GM18873 (cell line): ENCODE results near the gene CARD19.
"Not testable (repeated sequence)": the region's sequence is repeated elsewhere in the genome, so short reads cannot be mapped to it uniquely, and the experiment has no call there.

Experiments used
- ATAC-seq: cut with Tn5 transposase; IDR thresholded peaks from one replicate; pipeline ENCODE4 v1.9.1; 2021; ENCODE audit warnings: mild to moderate bottlenecking, moderate library complexity, moderate number of reproducible peaks; ENCODE audit not compliant: unreplicated experiment, low FRiP score

CARD19 gene

DNA sequence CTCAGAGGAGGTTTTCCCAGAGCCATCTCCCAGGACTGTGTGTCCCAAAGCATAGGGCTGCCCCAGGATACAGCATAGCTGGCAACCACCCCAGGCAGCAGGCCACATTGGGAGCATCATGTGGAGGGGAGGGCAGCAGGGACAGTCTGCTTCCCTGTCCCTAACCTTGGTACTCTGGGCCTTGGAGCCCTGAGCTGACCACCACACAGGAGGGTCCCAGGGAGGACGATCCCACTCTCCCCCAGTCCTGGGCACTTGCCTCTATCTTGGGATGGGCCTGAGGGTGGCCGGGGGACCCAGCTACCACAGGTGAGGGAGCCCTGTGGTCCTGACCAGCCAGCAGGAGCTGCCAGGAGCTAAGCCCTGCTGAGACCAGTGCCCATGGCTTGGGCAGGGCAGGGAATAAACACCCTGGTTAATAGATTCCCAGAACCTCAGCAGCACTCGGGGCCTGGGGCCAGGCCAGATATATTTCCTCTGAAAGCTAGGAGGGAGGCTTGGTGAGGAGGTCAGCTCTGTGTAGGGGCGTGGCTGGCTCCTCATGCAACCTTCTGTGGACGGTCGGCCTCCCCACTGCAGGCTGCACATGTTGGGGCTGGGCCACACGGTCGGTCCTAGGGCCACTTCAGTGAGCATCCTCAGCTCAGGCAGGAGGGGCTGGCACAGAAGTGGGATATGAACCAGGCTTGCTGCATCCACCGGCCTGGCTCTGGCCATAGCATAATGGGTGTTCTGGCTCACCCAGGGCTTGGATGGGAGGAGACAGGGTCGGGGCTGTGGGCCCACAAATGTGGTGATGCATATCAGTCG lies 33.9 kb downstream of the CARD19 start:
- ATAC-seq: no peak

- ATAC-seq: no peak
These were observed 35.0 kb downstream of the CARD19 start for GRCh38 chr9:93130861-93131481.

- no peak for ATAC-seq
These were observed 35.7 kb downstream of the CARD19 start for GRCh38 chr9:93131599-93132286.

GRCh38 chr9:93132287-93132927 lies 36.4 kb downstream of the CARD19 start:
- no peak for ATAC-seq

GRCh38 chr9:93132946-93133680 lies 37.1 kb downstream of the CARD19 start:
- no peak for ATAC-seq

DNA sequence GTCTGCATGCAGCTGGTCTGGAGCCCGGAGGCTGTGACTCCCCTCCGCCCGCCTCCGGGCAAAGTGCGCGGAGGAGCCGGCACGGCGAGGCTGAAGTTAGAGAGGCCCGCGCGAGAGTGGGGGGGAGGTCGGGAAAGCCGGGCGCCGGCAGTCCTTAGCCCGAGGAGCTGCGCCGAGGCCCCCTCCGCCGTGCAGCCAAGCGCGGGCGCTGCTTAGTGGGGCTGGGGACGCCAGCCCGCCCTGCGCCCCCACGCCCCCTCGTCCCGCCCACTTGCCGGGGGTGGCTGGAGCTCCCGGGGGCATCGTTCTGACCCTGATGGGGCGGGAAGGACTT lies 37.6 kb downstream of the CARD19 start:
- peak; percentile 36 for ATAC-seq

DNA sequence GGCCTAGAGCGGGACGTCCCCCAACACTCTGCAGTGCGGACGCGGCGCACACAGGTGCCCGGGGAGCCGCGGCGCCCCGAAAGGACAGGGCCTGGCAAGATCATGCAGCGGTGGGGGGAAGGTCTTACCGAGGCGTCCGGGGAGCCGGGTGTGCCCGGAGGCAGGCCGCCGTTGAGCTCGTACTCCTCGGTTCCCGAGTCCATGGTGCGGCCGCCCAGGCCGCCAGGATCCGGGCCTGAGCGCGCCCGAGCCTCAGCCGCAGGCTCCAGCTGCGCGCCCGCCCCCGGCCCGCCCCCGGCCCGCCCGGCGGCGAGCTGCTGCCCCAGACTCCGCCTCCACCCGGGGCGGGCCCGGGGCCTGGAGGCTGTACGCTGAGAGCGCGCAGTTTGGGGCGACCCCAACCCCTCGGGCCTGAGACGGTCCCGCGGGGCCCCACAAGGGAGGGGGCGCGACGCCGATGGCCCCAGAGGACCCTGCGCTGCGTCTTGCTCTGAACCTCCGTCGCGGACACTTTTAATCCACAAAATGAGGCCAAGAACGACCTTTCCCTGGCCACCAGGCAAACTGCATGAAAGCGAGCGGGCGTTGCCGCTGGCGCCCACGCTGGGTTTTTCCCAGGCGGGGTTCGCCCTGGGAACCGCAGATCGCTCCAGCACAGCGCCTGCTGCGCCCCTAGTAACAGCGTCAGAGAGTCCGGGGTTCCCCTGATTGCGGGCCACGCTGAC lies 38.2 kb downstream of the CARD19 start, which contains the start of gene NINJ1:
TSS of gene NINJ1 (minus strand) at position 237 of the 725 bp plus-strand sequence. CDS start at position 203, 34 bp downstream.
- ATAC-seq: peak; percentile 55

DNA sequence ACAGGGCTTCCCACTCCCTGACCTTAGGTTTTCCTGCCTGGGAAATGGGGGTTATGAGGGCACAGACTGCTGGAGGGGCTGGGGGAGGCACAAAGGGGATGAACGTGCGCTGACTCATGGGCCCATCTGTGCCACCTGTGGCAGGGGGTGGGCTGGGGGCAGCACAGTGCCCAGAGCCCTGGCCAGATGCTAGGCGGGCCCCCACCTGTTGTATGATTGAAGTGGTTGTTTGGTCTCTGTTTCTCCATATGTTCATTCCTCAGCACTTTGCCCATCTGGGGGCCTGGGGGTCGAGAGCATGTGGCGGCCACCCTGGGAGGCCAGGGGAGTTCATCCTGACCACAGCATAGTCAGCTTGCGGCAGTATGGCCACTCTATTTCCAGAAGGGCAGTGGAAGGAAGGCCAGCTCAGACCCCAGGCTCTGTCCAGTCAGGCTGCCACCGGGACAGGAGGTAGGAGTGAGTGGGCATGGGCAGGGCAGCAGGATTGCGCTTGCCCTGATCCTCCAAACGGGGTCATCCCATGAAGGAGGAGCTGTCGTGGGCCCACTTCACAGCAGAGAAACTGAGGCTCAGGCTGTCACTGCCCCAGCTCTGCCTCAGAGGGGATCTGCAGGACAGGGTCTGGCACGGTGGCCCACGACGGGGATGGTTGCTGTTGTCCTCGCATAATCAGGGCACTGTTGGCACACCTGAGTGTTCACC lies 38.9 kb downstream of the CARD19 start:
- ATAC-seq: no peak

GRCh38 chr9:93136011-93136440 lies 40.0 kb downstream of the CARD19 start:
- no peak for ATAC-seq

- ATAC-seq: no peak
These were observed 41.3 kb downstream of the CARD19 start for GRCh38 chr9:93137362-93137761.

GRCh38 chr9:93138171-93138764 lies 42.3 kb downstream of the CARD19 start:
- ATAC-seq: no peak

DNA sequence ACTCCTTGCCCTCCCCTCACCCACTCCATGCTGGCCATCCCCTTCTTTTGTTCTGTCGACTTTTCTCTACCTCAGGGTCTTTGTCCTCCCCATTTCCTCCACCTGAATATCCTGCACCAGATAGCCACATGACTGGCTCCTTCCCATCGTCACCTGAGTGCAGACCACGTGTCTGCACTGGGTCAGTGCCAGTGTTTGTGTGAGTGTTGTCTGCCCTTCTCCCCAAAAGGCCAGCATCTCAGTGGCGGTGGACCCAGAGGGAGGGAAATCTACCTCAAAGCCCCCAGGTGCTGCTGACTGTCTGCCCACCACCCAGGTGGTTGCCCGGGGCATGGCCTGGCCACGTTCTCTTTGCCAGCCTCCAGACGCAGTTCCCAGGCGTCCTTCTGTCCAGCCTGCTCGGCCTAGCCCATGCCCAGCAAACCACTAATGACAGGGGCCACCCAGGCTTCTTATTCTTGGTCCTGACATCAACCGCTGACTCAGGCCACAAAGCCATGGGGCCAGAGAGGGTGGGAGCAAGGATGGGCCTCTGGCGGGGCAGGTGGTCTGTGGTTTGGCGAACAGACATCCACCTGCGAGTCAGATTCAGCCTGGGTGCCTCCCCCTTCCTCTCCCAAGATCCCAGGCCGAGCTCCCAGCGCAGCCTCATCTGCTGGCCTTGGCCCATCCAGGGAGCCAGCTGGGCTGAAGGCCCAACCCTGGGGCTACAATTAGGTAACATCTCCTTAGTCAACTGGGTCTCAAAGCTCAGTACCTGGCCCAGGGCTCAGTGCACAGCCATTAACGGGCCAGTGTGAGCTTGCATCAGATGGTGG lies 43.6 kb downstream of the CARD19 start:
- ATAC-seq: no peak

DNA sequence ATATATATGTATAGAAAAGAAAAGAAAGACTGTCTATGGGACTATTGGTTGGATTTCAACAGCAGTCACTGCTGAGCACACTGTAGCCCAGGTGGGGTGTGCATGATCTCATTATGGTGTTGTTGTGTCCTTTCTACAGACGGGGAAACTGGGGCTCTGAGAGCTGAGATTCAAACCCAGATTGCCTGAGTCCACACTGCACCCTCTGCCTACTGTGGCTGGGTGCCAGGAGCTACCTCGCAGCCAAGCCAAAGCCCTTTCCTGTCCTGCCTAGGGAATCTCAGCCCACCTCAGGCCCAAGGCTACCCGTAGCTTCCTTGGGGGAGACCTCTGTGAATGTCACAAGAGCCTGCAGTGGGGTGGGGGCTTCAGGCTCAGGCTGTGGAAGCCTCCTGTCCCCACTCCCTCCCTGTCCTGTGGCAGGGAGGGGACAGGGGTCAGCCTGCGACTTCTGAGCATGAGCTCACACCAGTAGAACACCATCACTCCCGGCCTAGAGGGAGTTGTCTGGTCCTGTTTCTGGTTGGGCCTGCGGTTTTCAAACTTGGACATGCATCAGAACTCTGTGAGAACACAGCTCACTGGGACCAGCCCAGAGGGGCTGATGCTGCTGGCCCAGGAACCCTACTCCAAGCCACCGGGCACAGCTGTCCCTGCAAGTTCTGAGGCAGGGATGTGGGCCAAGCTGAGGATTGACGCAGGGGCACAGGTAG lies 45.9 kb downstream of the CARD19 start:
- no peak for ATAC-seq

- no peak for ATAC-seq
These were observed 48.0 kb downstream of the CARD19 start for GRCh38 chr9:93143830-93144530.

DNA sequence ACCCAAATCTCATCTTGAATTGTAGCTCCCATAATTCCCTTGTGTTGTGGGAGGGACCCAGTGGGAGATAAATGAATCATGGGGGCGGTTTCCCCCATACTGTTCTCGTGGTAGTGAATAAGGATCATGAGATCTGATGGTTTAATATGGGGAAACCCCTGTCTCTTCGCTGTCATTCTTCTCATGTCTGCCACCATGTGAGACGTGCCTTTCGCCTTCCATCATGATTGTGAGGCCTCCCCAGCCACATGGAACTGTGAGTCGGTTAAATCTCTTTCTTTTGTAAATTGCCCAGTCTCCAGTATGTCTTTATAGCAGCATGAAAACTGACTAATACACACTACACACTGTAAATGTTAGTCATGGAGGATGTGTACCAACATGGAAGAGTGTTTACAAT lies 50.7 kb downstream of the CARD19 start:
- not testable (repeated sequence) for ATAC-seq

GRCh38 chr9:93147632-93148031 lies 51.6 kb downstream of the CARD19 start:
- ATAC-seq: no peak

DNA sequence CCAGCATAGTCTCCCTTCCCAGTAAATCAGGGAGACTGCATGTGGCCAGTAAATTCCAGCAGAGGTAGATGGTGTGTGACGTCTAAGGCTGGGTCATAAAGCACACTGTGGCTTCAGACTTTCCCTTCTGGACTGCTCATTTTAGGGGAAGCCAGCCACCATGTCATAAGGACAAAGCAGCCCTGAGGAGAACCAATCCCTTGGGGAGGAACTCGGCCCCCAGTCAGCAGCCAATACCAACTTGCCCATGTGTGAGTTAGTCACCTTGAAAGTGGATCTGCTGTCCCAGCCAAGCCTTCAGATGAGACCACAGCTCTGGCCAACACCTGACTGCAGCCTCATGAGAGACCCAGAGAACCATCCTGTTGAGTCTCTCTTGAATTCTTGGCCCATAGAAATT lies 52.7 kb downstream of the CARD19 start:
- no peak for ATAC-seq
